ENCODE data around the gene PCNA.

Gene PCNA

GRCh38 chr20:5143851-5144250, 24.1 kb upstream of the PCNA start:
- no peak for DNase-seq (ENCODE audit: low read depth in 3 of 3, low spot score in 1 of 3)

GRCh38 chr20:5141615-5142014, 21.9 kb upstream of the PCNA start:
- no peak for DNase-seq (ENCODE audit: low read depth in 3 of 3, low spot score in 1 of 3)

GRCh38 chr20:5140195-5140594, 20.4 kb upstream of the PCNA start:
- DNase-seq (ENCODE audit: low read depth in 3 of 3, low spot score in 1 of 3), result no peak

- no peak for DNase-seq (ENCODE audit: low read depth in 3 of 3, low spot score in 1 of 3)
Measured at GRCh38 chr20:5136096-5136495, 16.3 kb upstream of the PCNA start.

- DNase-seq (ENCODE audit: low read depth in 3 of 3, low spot score in 1 of 3), result no peak
Measured at GRCh38 chr20:5135363-5136012, 15.7 kb upstream of the PCNA start.

GRCh38 chr20:5133998-5134397, 14.2 kb upstream of the PCNA start:
- DNase-seq (ENCODE audit: low read depth in 3 of 3, low spot score in 1 of 3), result no peak

- no peak for DNase-seq (ENCODE audit: low read depth in 3 of 3, low spot score in 1 of 3)
Measured at GRCh38 chr20:5131502-5131901, 11.7 kb upstream of the PCNA start.

GRCh38 chr20:5128886-5129285, 9.1 kb upstream of the PCNA start:
- DNase-seq (ENCODE audit: low read depth in 3 of 3, low spot score in 1 of 3), result no peak

GRCh38 chr20:5127859-5128424, 8.2 kb upstream of the PCNA start:
- DNase-seq (ENCODE audit: low read depth in 3 of 3, low spot score in 1 of 3), result no peak

GRCh38 chr20:5127204-5127858, 7.6 kb upstream of the PCNA start:
- DNase-seq (ENCODE audit: low read depth in 3 of 3, low spot score in 1 of 3), result peak in 2 of 3 donors; percentile 17 to 35

- peak; percentile 100 for DNase-seq (ENCODE audit: low read depth in 3 of 3, low spot score in 1 of 3)
Measured at GRCh38 chr20:5126512-5127203, 6.9 kb upstream of the PCNA start, which contains the start of gene CDS2. TSS of gene CDS2 (plus strand) at chr20:5127008. CDS start at chr20:5127093, 85 bp downstream.

GRCh38 chr20:5122873-5123260, 3.1 kb upstream of the PCNA start:
- DNase-seq (ENCODE audit: low read depth in 3 of 3, low spot score in 1 of 3), result no peak

GRCh38 chr20:5120185-5120476, 373 bp upstream of the PCNA start:
- DNase-seq (ENCODE audit: low read depth in 3 of 3, low spot score in 1 of 3), result no peak

- no peak for DNase-seq (ENCODE audit: low read depth in 3 of 3, low spot score in 1 of 3)
Measured at GRCh38 chr20:5119143-5119434, 669 bp downstream of the PCNA start.

GRCh38 chr20:5118220-5119142, 1.3 kb downstream of the PCNA start:
- no peak for DNase-seq (ENCODE audit: low read depth in 3 of 3, low spot score in 1 of 3)

- no peak for DNase-seq (ENCODE audit: low read depth in 3 of 3, low spot score in 1 of 3)
Measured at GRCh38 chr20:5116875-5117274, 2.9 kb downstream of the PCNA start.

GRCh38 chr20:5114403-5114802, 5.4 kb downstream of the PCNA start:
- DNase-seq (ENCODE audit: low read depth in 3 of 3, low spot score in 1 of 3), result no peak

- DNase-seq (ENCODE audit: low read depth in 3 of 3, low spot score in 1 of 3), result no peak
Measured at GRCh38 chr20:5113615-5113986, 6.2 kb downstream of the PCNA start.

GRCh38 chr20:5109276-5109675, 10.5 kb downstream of the PCNA start:
- no peak for DNase-seq (ENCODE audit: low read depth in 3 of 3, low spot score in 1 of 3)

- DNase-seq (ENCODE audit: low read depth in 3 of 3, low spot score in 1 of 3), result no peak
Measured at GRCh38 chr20:5104479-5104878, 15.3 kb downstream of the PCNA start.

- DNase-seq (ENCODE audit: low read depth in 3 of 3, low spot score in 1 of 3), result peak; percentile 35 to 72 (median 52)
Measured at GRCh38 chr20:5100684-5101347, 18.9 kb downstream of the PCNA start.
